HEK293 (cell line): ENCODE results near the gene SPAG5.

ENCODE experiments used
- CTCF ChIA-PET: fragments of 350-600 bp; formaldehyde crosslinking; extraction: SDS; loops from one replicate; lab custom pipeline; 2021; ENCODE audit warnings: antibody characterized with exemption; lab: Yijun Ruan, JAX
- POLR2A ChIA-PET: fragments of 300-600 bp; formaldehyde crosslinking; extraction: SDS; loops from one replicate; lab custom pipeline; 2020; ENCODE audit warnings: antibody characterized with exemption, inconsistent platforms; lab: Yijun Ruan, JAX
- H3K27ac ChIP-seq: fragments of 200-500 bp; sonication (Bioruptor generic); 2 replicates; pipeline ENCODE4 v1.5.1; 2014; ENCODE audit warnings: low read depth, low read length, control low read depth, inconsistent platforms; ENCODE audit errors: extremely low read depth
- H3K36me3 ChIP-seq, 2 experiments: fragments of 200-500 bp in 1 of 2; sonication (Bioruptor generic) in 1 of 2; 1 replicate in 1 of 2; 2 replicates in 1 of 2; pipeline ENCODE4 v1.5.1; 2014 to 2017; ENCODE audit warnings: inconsistent platforms in 2 of 2, low read length in 2 of 2; ENCODE audit not compliant: control insufficient read depth in 2 of 2, insufficient read depth in 1 of 2
- H3K4me1 ChIP-seq: fragments of 200-500 bp; sonication (Bioruptor generic); 2 replicates; pipeline ENCODE4 v1.5.1; 2014; ENCODE audit warnings: mild to moderate bottlenecking, low read length, inconsistent platforms; ENCODE audit not compliant: control insufficient read depth, insufficient read depth
- H3K4me3 ChIP-seq: 2 replicates; pipeline ENCODE4 v1.5.1; 2011; ENCODE audit warnings: low read depth, mild to moderate bottlenecking, control low read depth, low read length, moderate library complexity
- H3K9me3 ChIP-seq: fragments of 200-500 bp; sonication (Bioruptor generic); 2 replicates; pipeline ENCODE4 v1.5.1; 2014; ENCODE audit warnings: low read depth, low read length, inconsistent platforms; ENCODE audit not compliant: control insufficient read depth, insufficient read depth
- KLF7 ChIP-seq: fragments of 450-650 bp; formaldehyde crosslinking; IDR thresholded peaks from 2 replicates; pipeline ENCODE4 v1.5.1; 2016; ENCODE audit warnings: missing biosample characterization, missing genetic modification characterization, borderline replicate concordance
- MEIS1 ChIP-seq: sonication (generic); formaldehyde crosslinking; IDR thresholded peaks from 2 replicates; pipeline ENCODE4 v1.8.1; 2022; ENCODE audit warnings: missing genetic modification reagents, mild to moderate bottlenecking, borderline replicate concordance
- MYNN ChIP-seq: fragments of 450-650 bp; formaldehyde crosslinking; IDR thresholded peaks from 2 replicates; pipeline ENCODE4 v1.5.1; 2016; ENCODE audit warnings: missing biosample characterization, missing genetic modification characterization, borderline replicate concordance
- REPIN1 ChIP-seq: fragments of 450-650 bp; formaldehyde crosslinking; IDR thresholded peaks from 2 replicates; pipeline ENCODE4 v1.5.1; 2017; ENCODE audit warnings: missing biosample characterization, missing genetic modification characterization, low read depth
- SP3 ChIP-seq: fragments of 450-650 bp; formaldehyde crosslinking; IDR thresholded peaks from 2 replicates; pipeline ENCODE4 v1.5.1; 2016; ENCODE audit warnings: missing biosample characterization, missing genetic modification characterization
- SP7 ChIP-seq: fragments of 450-650 bp; formaldehyde crosslinking; IDR thresholded peaks from 2 replicates; pipeline ENCODE4 v1.5.1; 2016; ENCODE audit warnings: missing biosample characterization, missing genetic modification characterization
- ZBTB20 ChIP-seq: fragments of 450-650 bp; formaldehyde crosslinking; IDR thresholded peaks from 2 replicates; pipeline ENCODE4 v1.5.1; 2016; ENCODE audit warnings: missing biosample characterization, missing genetic modification characterization
- ZBTB26 ChIP-seq: fragments of 450-650 bp; formaldehyde crosslinking; optimal IDR thresholded peaks from 2 replicates; pipeline ENCODE3; 2016; ENCODE audit warnings: missing biosample characterization, mild to moderate bottlenecking, missing genetic modification characterization
- ZFP37 ChIP-seq: fragments of 450-650 bp; formaldehyde crosslinking; IDR thresholded peaks from 2 replicates; pipeline ENCODE4 v1.5.1; 2016; ENCODE audit warnings: missing biosample characterization, missing genetic modification characterization
- ZNF140 ChIP-seq: fragments of 450-650 bp; formaldehyde crosslinking; IDR thresholded peaks from 2 replicates; pipeline ENCODE4 v1.5.1; 2016; ENCODE audit warnings: missing biosample characterization, missing genetic modification characterization
- ZNF175 ChIP-seq: fragments of 450-650 bp; formaldehyde crosslinking; IDR thresholded peaks from 2 replicates; pipeline ENCODE4 v1.5.1; 2016; ENCODE audit warnings: missing biosample characterization, missing genetic modification characterization
- ZNF214 ChIP-seq: fragments of 450-650 bp; formaldehyde crosslinking; IDR thresholded peaks from 2 replicates; pipeline ENCODE4 v1.5.1; 2017; ENCODE audit warnings: missing biosample characterization, mild to moderate bottlenecking, missing genetic modification characterization, borderline replicate concordance
- ZNF24 ChIP-seq: fragments of 450-650 bp; formaldehyde crosslinking; IDR thresholded peaks from 2 replicates; pipeline ENCODE4 v1.5.1; 2016; ENCODE audit warnings: missing biosample characterization, missing genetic modification characterization
- ZNF266 ChIP-seq: fragments of 450-650 bp; formaldehyde crosslinking; IDR thresholded peaks from 2 replicates; pipeline ENCODE4 v1.5.1; 2016; ENCODE audit warnings: missing biosample characterization, missing genetic modification characterization, low read depth
- ZNF362 ChIP-seq: fragments of 450-650 bp; formaldehyde crosslinking; IDR thresholded peaks from 2 replicates; pipeline ENCODE4 v1.5.1; 2016; ENCODE audit warnings: missing biosample characterization, missing genetic modification characterization
- ZNF488 ChIP-seq: fragments of 450-650 bp; formaldehyde crosslinking; IDR thresholded peaks from 2 replicates; pipeline ENCODE4 v1.5.1; 2016; ENCODE audit warnings: missing biosample characterization, missing genetic modification characterization
- ZNF513 ChIP-seq: fragments of 450-650 bp; IDR thresholded peaks from 2 replicates; pipeline ENCODE4 v1.5.1; 2018; ENCODE audit warnings: missing biosample characterization, missing genetic modification characterization
- ZNF544 ChIP-seq: fragments of 450-650 bp; formaldehyde crosslinking; IDR thresholded peaks from 2 replicates; pipeline ENCODE4 v1.5.0; 2017; ENCODE audit warnings: missing biosample characterization, missing genetic modification characterization
- ZNF664 ChIP-seq: fragments of 450-650 bp; formaldehyde crosslinking; IDR thresholded peaks from 2 replicates; pipeline ENCODE4 v1.5.1; 2016; ENCODE audit warnings: missing biosample characterization, missing genetic modification characterization
- ZNF704 ChIP-seq: fragments of 450-650 bp; formaldehyde crosslinking; IDR thresholded peaks from 2 replicates; pipeline ENCODE4 v1.5.1; 2016; ENCODE audit warnings: missing biosample characterization, missing genetic modification characterization

Gene SPAG5

GRCh38 chr17:28634206-28634865 lies 35.5 kb upstream of the SPAG5 start:
- CTCF ChIA-PET: interaction anchor here (0.5 to 2.3 kb wide), 5 partner anchors 10 to 136 kb away, joined by 3 to 11 read pairs (median 4); partner anchors contain the start of gene BLTP2
- POLR2A ChIA-PET: interaction anchor here (0.8 to 3.7 kb wide), 5 partner anchors 10 to 63 kb away, joined by 3 to 30 read pairs (median 4); partner anchors contain the start of gene BLTP2
- H3K36me3 ChIP-seq: peaks cover 90 to 100% of the 10 kb centered on the region in 2 experiments

GRCh38 chr17:28626818-28627217 lies 28.0 kb upstream of the SPAG5 start:
- no peak overlapping the region for H3K4me3 ChIP-seq
- H3K4me1 ChIP-seq: no peaks in the 10 kb centered on the region
- no peak overlapping the region for H3K27ac ChIP-seq
- no peak for TF ChIP-seq ZNF266 (tag by site-specific recombination)
- no peak for TF ChIP-seq KLF7 (tag by site-specific recombination)
- TF ChIP-seq SP3 (tag by site-specific recombination): no peak
- TF ChIP-seq REPIN1 (tag by site-specific recombination): no peak
- no peak for TF ChIP-seq ZNF664 (tag by site-specific recombination)
- no peak for TF ChIP-seq ZFP37 (tag by site-specific recombination)
- TF ChIP-seq ZNF704 (tag by site-specific recombination): no peak
- no peak for TF ChIP-seq ZNF544 (tag by site-specific recombination)
- no peak for TF ChIP-seq ZNF362 (tag by site-specific recombination)
- TF ChIP-seq SP7 (tag by site-specific recombination): no peak
- no peak for TF ChIP-seq MEIS1 (CRISPR knock-in tag)
- TF ChIP-seq ZBTB26 (tag by site-specific recombination): no peak
- TF ChIP-seq ZNF488 (tag by site-specific recombination): no peak
- H3K36me3 ChIP-seq: peaks cover 76 to 93% of the 10 kb centered on the region in 2 experiments
- CTCF ChIA-PET: interaction anchor here (1.4 to 3.8 kb wide), 2 partner anchors 14 to 17 kb away, joined by 3 to 25 read pairs; partner anchors contain the start of gene RSKR
- H3K9me3 ChIP-seq: no peaks in the 10 kb centered on the region
- POLR2A ChIA-PET: interaction anchor here (0.6 kb wide), 1 partner anchor 17 kb away, joined by 4 read pairs; no protein-coding TSS in a partner anchor

More at GRCh38 chr17:28634206-28634865, 35.5 kb upstream of the SPAG5 start:
- no peak overlapping the region for H3K27ac ChIP-seq
- H3K4me3 ChIP-seq: no peak overlapping the region
- H3K4me1 ChIP-seq: no peaks in the 10 kb centered on the region
- no peak for TF ChIP-seq ZNF513 (tag by site-specific recombination)
- no peak for TF ChIP-seq MYNN (tag by site-specific recombination)
- TF ChIP-seq ZNF214: no peak
- TF ChIP-seq ZNF175 (tag by site-specific recombination): no peak
- no peak for TF ChIP-seq ZNF140 (tag by site-specific recombination)
- no peak for TF ChIP-seq ZBTB20 (tag by site-specific recombination)
- TF ChIP-seq ZNF24 (tag by site-specific recombination): no peak
- H3K9me3 ChIP-seq: no peaks in the 10 kb centered on the region
